GM19043 (cell line): ENCODE results near the gene MATN1.

Experiments used
- ATAC-seq: cut with Tn5 transposase; IDR thresholded peaks from one replicate; pipeline ENCODE4 v1.9.1; 2021; ENCODE audit warnings: low read depth; ENCODE audit not compliant: unreplicated experiment

Gene MATN1

DNA sequence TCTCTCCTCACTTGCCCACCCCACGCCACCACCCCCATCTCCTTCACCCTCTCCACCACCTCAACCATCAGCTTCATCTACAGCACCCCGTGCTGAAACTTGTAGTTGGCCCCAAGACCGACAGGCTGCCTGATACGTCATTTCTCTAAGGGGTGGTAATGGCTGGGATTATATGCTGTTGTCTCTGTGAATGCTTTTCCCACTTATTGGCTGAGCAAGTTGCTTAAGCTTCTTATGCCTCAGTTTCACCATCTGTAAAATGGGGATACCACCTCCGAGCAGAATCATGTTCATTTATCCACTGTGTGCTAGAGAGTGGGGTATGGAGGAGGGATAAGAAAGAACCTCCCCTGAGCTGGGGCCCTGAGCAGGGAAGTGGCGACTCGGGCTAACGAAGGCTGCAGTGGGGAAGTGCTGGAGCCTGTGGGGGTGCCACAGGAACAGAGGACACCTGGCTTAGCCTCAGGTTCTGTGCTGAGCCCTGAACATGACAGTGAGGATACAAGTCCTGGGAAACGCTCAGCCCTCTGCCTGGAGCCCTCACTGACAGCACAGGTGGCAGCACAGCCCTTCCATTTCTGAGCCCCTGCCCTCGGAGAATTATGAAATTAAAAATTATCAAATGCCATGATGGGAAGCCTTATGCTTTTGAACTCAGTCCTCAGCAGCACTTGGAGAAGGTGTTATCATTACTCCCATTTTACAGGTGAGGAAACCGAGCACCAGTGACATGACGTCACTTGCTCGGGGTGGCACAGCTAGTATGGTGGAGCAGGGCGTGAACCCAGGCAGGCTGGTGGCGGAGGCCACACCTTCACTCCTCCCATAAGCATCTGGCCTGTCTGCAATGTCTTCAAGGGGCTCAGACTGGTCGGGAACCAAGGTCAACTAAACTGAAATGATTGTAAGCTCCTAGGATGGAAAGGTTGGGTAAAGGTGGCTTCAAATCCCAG lies 2.8 kb downstream of the MATN1 start:
- no peak for ATAC-seq

DNA sequence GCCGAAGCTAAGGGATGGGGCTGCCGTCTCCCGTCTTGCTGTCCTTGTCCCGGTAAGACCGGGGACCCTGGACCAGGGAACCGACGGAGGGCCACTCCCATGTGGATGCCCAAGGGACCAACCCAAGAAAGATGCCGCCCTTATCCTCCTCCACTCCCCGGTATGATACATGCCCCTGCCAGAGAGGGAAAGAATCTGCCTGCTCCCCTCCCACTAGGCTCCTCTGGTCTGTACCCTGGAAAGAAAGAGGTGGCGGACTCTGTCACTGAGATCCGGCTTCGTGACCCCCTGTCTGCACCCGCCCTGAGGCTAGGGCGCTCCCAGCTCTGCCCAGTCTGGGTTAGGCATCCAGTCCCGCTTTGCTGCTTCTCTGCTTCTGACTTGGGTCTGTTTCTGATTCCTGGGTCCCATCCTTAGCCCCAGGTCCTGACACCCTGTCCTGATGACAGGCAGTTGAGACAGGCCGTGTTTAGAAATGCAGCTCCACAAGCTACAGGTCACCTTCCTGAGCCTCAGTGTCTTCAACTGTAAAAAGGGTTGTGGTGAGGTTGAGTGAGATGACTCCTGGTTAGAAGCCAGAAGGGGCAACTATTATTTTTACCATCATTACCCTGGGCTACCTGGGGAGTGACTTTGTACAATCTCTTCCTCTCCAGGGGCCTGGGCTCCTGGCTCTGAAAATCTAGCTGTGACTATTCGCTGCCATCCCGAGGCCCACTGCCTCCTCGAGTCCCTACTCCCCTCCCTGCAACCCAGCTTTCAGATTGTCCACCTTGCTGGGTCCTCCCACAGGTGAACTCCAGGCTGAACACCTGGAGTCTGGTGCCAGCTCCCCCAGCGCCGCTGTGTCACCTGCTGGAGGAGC lies 3.7 kb downstream of the MATN1 start:
- ATAC-seq: no peak

DNA sequence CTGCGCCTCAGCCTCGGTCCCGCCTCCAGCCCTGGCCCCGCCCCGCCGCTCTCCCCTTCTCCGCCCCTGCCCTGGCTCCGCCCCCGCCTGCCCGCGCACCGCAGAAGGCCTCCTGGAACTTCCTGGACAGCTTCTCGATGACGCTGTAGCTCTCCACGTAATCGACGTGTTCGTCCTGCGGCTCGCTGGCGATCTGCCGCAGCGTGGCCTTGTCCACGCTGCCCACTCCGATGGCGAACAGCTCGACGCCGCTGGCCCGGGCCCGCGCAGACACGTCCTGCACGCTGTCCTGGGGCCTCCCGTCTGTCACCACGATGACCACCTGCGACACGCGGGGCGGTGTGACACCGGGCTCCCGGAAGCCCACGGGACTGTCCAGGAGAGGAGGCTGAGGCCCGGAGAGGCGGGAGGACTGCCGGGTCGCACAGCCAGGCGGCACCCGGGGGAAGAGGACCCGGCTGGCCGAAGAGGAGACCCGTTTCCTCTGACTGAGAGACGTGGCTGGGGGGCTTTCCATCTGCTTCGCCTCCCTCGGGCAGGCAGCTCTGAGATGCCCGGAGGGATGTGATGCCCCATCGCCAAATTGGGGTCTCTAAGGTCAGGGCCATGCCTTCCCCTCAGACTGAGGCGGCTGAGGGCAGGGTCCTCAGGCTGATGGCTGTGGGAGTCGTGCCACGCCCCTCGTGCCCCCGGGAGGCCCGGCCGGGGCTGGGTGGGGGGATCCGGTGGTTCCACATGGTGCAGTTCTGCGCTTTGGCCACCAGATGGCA lies 4.6 kb downstream of the MATN1 start:
- peak; percentile 39 for ATAC-seq

DNA sequence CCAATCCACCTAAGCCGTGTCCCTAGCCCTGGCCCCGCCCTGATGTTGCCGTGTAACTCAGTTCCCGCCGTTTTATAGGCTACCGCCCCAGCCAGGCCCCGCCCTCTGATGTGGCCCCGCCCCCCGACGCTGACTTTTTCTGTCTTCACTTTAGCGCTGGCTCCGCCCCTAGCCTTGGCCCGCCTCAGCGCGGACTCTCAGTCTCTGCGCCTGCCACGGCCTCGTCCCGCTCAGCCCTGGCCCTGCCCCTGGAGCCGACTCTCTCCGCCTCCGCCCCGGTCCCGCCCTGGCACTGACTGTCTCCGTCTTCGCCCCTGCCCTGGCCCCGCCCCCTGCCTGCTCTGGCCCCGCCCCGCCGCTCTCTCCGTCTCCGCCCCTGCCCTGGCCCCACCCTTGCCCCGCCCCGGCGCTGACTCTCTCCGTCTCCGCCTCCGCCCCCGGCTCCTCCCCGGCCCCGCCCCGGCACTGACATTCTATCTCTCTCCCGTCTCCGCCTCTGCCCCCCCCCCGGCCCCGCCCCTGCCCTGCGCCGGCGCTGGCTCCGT lies 5.2 kb downstream of the MATN1 start:
- ATAC-seq: peak; percentile 90

DNA sequence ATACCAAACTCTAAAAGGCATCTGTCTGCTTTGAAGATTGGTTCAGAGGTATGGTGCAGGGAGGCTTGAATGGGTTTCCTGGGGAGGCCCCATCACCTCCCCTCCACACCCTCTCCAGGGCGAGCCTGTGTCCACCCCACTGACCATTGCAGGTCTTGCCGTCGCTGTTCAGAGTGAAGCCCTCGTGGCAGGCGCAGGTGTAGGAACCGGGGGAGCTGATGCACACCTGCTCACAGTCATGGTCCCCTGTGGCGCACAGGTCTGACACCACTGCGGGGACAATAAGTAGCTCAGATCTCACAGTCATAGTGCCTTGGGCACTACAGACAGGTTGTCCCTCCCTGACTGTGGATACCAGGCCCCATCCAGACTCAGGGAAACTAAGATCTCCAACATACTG lies 6.7 kb downstream of the MATN1 start:
- no peak for ATAC-seq

DNA sequence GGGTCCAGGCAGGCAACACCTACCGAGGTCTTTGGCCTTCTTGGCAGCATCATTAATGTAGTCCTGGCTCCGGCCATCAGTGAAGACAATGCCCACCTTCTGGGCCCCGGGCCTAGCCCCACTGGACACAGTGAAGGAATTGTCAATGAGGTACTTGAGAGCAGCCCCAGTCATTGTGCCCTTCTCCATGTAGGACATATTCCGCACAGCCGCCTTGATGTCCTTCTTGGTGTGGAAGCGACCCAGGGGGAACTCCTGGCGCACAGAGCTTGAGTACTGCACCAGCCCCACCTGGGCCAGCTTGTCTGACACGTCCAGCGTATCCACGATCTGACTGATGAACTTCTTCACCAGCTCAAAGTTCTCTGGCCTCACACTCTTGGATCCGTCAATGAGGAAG lies 7.5 kb downstream of the MATN1 start:
- ATAC-seq: no peak

DNA sequence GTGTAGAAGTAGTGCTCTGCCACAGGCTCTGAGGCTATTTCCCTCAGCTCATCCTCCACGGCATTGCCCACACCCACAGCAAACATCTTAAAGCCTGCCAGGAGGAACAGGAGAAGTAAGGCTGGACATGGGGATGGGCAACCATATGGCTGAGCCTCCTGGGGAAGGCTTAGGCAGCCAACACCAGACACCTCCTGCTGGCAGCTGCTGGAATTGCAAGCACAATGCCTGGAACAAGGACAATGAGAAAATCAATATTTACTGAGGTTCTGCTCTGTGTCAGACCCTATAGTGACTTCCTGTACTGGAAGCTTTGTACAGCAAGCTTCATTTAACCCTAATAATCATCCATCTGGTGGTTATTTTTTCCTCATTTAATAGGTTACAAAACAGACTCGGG lies 8.2 kb downstream of the MATN1 start:
- no peak for ATAC-seq

DNA sequence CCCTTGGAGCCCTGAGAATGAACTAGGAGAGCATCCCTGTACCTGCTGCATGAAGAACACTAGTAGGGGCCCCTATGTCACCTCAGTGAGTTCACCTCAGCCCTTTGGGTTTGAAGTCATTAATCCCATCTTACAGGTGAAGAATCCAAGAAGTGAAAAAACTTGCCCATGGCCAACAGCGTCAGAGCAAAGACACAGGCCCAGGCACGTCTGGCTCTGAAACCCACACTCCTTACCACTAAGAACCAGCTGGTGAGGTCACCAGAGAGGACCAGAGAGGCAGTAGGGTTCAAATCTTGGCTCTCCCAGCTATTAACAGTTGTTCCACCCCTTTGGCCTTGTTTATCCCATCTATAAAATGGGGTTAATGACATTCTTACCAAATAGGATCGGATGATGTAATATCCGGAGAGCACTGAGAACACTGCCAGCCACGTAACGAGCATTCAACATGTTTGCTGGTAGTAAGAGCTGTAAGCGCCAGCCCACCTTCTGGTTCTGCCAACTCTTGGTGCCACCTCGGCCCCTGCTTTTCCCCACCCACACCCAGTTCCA lies 8.8 kb downstream of the MATN1 start:
- no peak for ATAC-seq

DNA sequence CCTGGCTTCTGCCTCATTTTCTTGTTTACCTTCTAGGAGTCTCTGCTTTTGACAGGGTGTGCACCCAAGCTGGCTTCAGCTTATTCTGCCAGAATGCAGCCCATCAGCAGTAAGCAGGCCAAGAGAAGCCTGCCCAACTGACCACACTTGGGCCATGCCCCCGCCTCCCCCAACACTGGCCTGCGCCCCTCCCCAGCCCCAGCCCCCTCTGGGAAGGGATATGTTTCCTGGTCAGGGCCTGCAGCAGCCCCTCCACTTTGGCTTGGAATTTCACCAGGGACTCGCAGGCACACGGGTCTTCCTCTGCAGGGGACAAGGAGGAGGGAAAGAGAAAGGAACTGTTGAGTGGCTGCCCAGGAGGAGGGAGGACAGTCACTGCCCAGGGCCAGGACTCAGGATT lies 9.4 kb downstream of the MATN1 start:
- no peak for ATAC-seq

DNA sequence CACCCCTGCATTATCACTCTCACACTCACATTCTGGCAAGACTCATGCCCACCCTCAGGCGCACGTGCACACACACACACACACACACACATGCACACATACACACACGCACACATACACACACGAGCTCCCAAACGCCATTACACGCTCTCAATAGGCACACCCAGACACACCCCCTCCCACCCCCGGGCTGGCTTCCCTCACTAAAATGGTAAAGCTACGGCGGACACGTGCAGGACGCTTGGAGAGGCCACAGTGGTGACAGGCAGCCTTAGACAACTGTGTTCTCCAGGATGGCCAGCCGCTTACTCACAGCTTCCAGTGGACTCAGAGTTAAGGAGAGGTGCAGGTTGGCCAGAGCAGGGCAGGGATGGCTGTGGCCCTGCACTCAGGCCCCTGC lies 10.1 kb downstream of the MATN1 start:
- ATAC-seq: no peak

DNA sequence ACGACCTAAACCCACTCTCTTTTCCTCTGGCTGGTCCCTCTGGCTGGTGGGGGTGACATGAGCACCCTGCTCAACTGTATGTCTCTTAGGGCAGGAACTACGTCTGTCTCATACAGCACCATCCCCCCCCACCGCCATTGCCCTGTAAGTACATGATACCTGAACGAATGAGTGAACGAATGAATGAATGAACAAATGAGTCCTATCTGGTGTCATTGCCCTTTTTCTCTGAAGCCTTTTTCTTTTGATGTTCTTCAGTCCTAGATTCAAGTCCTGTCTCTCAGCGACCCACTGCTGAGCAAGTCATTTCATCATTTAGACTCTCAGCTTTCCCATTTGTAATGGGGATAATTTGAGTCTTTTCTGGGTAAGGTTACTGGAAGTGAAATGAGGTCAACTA lies 10.8 kb downstream of the MATN1 start:
- no peak for ATAC-seq

DNA sequence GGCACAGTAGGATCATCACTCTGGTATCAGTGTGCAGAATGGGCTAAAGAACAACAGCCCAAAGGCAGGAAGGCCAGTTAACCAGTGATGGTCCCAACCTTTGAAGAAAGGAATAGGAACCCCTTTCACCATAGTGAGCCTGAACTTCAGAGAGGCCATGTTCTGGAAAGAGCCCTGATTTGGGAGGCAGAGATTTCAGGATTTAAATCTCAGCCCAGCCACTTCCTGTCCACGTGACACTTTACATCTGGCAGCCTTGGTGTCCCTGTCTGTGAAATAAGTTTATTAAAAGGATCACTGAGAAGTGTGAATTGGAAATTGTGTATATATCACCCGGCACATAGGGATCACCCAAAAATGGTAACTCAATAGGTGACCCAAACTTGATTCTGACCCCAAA lies 13.0 kb downstream of the MATN1 start:
- no peak for ATAC-seq

DNA sequence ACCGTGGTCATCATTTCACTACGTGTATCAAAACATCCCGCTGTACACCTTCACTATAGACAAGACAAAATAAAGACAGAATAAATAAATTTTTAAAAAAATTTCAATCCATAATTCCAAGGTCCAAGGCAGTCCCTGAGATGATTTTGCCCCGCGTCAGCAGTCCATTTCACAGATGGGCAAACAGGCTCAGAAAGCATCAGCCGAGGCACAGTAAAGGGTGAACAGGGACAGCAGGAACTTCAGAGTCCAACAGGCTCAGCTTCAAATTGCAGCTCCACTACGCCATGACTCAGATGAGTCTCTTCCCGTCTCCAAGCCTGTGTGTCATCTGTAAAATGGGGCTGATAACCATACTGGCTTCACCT lies 15.0 kb downstream of the MATN1 start:
- no peak for ATAC-seq

DNA sequence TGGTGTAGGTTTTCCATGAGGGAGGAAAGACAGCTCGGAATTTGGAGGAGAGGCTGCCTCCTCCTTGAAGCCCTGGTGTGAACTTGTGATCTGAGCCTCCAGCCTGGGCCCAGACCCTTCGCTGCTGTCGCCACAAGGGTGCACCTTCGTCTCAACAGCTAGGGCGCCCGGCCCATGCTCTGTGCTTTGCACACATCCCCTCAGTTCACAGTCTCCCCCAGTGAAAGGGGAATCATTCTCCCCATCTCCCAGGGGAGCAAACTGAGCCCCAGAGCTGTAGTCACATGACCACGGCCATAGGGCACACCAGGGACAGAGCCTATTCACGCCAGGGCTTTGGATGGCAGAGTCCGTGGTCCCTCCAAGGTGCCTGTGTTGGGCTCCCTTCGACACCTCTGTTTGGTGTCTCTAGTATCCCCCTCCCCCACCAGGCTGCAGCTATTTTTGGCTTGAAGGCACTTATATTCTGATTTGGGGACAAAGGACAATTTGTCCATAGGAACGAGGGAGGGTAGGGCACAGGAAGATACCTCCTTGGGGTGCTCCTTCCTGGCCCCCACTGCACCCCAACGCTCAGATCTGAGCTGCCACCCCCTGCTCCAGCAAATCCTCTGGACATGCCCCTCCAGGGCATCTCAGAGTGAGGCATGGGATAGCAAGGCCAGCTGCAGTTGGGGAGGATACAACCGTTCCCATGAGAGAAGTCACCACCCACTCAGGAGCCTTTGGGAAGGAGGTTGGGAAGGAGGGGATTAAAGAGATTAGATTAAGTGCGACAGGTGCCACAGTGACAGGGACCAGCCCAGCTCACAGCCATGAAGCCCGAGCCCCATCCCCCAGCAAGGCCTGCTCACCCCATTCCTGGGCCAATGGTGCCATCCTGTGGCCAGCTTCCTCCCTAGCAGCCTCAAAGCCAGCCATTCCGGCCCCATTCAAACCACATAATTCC lies 15.7 kb downstream of the MATN1 start:
- ATAC-seq: no peak

DNA sequence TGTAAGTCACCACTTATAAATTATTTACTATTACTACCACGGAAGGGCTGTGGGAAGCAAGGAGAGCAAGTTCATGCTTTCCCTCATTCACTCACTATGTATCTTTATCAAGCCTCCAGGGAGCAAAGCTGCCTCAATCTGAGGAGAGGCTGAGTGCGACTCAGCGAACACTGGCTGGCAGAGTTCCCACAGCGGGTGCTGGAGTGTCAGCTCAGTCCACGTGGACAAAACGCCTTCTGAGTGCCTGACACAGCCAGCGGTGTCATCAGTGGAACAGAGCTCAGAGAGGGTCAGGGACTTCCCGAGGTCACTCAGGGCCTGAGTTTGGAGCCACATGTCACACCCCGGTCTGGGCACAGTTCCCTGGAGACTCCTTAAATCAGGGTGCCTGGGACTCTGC lies 16.9 kb downstream of the MATN1 start:
- ATAC-seq: no peak

DNA sequence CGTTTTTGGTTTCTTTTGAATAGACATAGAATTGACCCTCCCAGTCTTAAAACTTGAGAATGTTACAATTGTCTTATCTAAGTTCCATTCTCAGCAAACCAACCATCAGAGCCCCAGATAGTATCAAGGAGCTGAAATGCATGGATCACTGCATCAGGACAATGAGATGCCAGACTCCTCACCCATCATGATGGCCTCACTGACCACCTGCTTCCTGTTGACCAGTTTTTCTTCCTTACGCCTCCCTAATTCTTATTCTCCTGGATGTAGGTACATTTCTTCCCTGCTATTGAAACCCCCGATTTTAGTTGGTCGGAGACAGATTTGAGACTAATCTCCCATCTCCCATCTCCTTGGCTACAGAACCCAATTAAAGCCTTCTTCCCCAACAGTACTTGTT lies 17.7 kb downstream of the MATN1 start:
- no peak for ATAC-seq

DNA sequence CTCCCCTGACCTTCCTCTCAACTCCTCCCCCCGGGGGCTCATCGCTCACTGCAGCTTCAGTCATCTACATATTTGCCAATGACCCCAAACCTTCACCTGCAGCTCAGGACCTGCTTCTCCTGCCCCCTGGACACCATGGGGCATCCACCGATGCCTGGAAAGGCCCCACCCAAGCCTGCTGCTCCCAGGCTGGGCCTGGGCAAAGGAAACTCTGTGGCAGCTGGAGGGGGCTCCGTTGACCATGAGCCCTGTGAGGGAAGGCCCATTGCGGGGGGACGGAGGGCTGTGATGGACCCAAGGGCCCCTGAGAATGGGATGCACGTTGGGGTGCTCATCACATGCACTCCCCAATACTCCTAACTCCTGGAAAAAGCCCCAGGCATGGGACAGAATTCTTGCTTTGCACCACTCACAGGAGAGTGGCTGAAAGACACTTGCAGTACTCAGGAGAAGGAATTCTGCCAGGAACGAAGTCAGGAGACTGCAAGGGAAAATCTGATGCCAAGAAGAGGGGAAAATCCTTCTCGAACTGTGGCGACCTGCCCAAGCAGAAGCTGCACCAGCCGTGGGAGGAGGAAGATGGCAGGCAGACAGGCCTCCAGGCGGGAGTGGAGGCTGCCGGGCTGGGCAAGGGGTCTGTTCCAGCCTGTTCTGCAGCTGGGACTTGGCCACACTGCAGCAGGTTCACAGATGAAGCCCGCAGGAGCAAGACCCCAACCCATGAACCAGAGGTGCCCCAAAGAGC lies 18.4 kb downstream of the MATN1 start:
- ATAC-seq: no peak

DNA sequence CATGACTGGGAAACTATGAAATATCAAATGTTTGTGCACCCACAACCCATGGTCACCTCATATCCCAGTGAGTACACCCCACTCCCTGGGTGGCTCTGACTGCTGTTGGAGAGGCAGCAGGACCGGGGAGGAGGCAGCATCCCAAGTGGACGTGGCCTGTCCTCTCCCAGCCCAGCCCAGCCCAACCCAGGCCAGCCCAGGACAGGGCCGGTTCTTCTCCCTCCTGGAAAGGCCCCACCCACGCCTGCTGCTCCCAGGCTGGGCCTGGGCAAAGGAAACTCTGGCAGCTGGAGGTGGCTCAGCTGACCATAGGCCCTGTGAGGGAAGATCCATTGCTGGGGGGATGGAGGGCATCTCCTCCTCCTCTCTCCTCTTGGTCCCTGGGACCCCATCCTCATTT lies 19.1 kb downstream of the MATN1 start:
- ATAC-seq: no peak

DNA sequence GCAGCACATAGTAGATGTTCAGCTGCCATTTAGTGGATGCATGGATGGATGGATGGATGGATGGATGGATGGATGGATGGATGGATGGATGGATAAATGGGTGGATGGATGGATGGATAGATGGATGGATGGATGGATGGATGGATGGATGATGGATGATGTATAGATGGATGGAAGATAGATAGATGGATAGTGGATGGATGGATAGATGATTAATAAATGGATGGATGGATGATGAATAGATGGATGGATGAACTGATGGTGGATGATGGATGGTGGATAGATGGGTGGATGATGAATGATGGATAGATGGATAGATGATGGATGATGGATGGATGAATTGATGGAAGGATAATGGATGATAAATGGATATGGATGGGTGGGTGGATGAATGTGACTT lies 20.6 kb downstream of the MATN1 start:
- ATAC-seq: no peak
